ENCODE data around the gene MED27. TPM values are rescaled to one million over a fixed set of nuclear protein-coding genes. Genes with fewer than 3 reads are reported as not detected.

The MED27 gene
- total and polyA plus RNA-seq, 9 of the 15 experiments (the other 6 are each of a cell fraction or from before 2014, with no cell fraction given): 24.4 to 91.0 (median 36.1) TPM

- H3K27me3 ChIP-seq (ENCODE audit: control insufficient read depth in 2 of 2, insufficient read depth in 2 of 2, low read length in 2 of 2): peaks cover 2 to 8% of the 10 kb centered on the region in 2 experiments; a peak in 3 of 5 replicates
- no peak for FAIRE-seq
- in situ Hi-C loops (cut with MboI) (no loop called here), intact Hi-C loops (cut with micrococcal nuclease) (no loop called here)
- H3K9me1 ChIP-seq (ENCODE audit: control insufficient read depth, insufficient read depth, low read length): no peaks in the 10 kb centered on the region
- H3K9ac ChIP-seq (ENCODE audit: insufficient read depth in 1 of 2, low read depth in 2 of 2, low read length in 2 of 2): no peak overlapping the region
- H2AFZ ChIP-seq (ENCODE audit: low read depth, low read length): no peak overlapping the region
- BruUV-seq (replicated peaks): no TSS peak
- no peak overlapping the region for H3K4me3 ChIP-seq
- no peaks in the 10 kb centered on the region for H3K4me1 ChIP-seq (replicated peaks in 1 of 2; ENCODE audit: control insufficient read depth in 2 of 2, insufficient read depth in 2 of 2, low read length in 2 of 2)
- under 1% methylated on average over 7 of the region's 7 CpGs for WGBS (ENCODE audit: insufficient coverage, low coverage, missing lambda C conversion rate)
- POLR2A ChIA-PET: interaction anchor here (0.7 kb wide), 1 partner anchor 700 kb away, joined by 4 read pairs; no protein-coding TSS in a partner anchor
- no peak overlapping the region for H3K27ac ChIP-seq (ENCODE audit: extremely low read depth, low read depth, low read length)
- no peak overlapping the region for H3K4me2 ChIP-seq (ENCODE audit: insufficient read depth, low read length)
- no peak for ATAC-seq
- no peaks in the 10 kb centered on the region for H4K20me1 ChIP-seq (replicated peaks; ENCODE audit: control insufficient read depth, insufficient read depth, low read length)
- CTCF ChIA-PET (ENCODE audit: low intra/inter-chr PET ratio): no interaction called here
- no peak for DNase-seq (ENCODE audit: extremely low read depth in 1 of 4, low spot score in 3 of 4)
- H3K9me3 ChIP-seq (replicated peaks; ENCODE audit: control insufficient read depth, insufficient read depth, low read depth, low read length): no peaks in the 10 kb centered on the region
- H3K36me3 ChIP-seq (ENCODE audit: control insufficient read depth, insufficient read depth, low read length): no peaks in the 10 kb centered on the region
- no peak for TF ChIP-seq SIRT6 (IDR thresholded peaks at IDR 0.05; ENCODE audit: low read depth, low read length)
- TF ChIP-seq PKNOX1 (IDR thresholded peaks at IDR 0.05): no peak
- TF ChIP-seq ZNF3 (CRISPR knock-in tag; IDR thresholded peaks at IDR 0.05): no peak
- no peak for TF ChIP-seq ZFP1 (CRISPR knock-in tag; IDR thresholded peaks at IDR 0.05)
- no peak for TF ChIP-seq MTA2 (IDR thresholded peaks at IDR 0.05; ENCODE audit: low read depth)
- TF ChIP-seq PTBP1 (IDR thresholded peaks at IDR 0.05; ENCODE audit: low read depth, low read length): no peak
- TF ChIP-seq ZNF668 (CRISPR knock-in tag; IDR thresholded peaks at IDR 0.05): no peak
- no peak for TF ChIP-seq ARID3A (IDR thresholded peaks at IDR 0.05; ENCODE audit: borderline replicate concordance, low read depth, low read length)
- TF ChIP-seq HIVEP1 (CRISPR knock-in tag; IDR thresholded peaks at IDR 0.05): no peak
- no peak for TF ChIP-seq ZNF133 (CRISPR knock-in tag; IDR thresholded peaks at IDR 0.05)
- no peak for TF ChIP-seq ZNF134 (CRISPR knock-in tag; conservative IDR thresholded peaks at IDR 0.05)
- no peak for TF ChIP-seq ZBTB7A (IDR thresholded peaks at IDR 0.05; ENCODE audit: borderline replicate concordance, control insufficient read depth, low read depth, low read length)
- TF ChIP-seq LEF1 (IDR thresholded peaks at IDR 0.05): no peak
- H3K79me2 ChIP-seq (ENCODE audit: control insufficient read depth, insufficient read depth, low read length): no peaks in the 10 kb centered on the region
Observed at GRCh38 chr9:132099167-132099566, 19.5 kb upstream of the MED27 start.

Data from K562 (cell line).